ENCODE measurements around the gene DIP2B. TPM values are rescaled to one million over a fixed set of nuclear protein-coding genes. Genes with fewer than 3 reads are reported as not detected.

DIP2B gene
- total RNA-seq, 1 donor from 2014 or later = 21.1 TPM

- peaks cover 20% of the 10 kb centered on the region for H3K36me3 ChIP-seq (ENCODE audit: control insufficient read depth, insufficient read depth, low read length)
Observed at GRCh38 chr12:50718760-50719159, 214.0 kb downstream of the DIP2B start.

GRCh38 chr12:50720085-50720484 is 215.3 kb downstream of the DIP2B start:
- no peak overlapping the region for H3K4me3 ChIP-seq (ENCODE audit: low read depth, low read length)
- no peaks in the 10 kb centered on the region for H3K27me3 ChIP-seq (ENCODE audit: control insufficient read depth, insufficient read depth, low read length)
- FAIRE-seq (no peak), DNase-seq (ENCODE audit: low read depth) (no peak)
- TF ChIP-seq CTCF (IDR thresholded peaks at IDR 0.05; ENCODE audit: insufficient read depth, low read length, severe bottlenecking) = no peak
- peaks cover 24% of the 10 kb centered on the region for H3K36me3 ChIP-seq (ENCODE audit: control insufficient read depth, insufficient read depth, low read length)

More at GRCh38 chr12:50718760-50719159, 214.0 kb downstream of the DIP2B start:
- DNase-seq (ENCODE audit: low read depth) (peak; percentile 13), FAIRE-seq (no peak)
- Histone ChIP-seq H3K27me3 (ENCODE audit: control insufficient read depth, insufficient read depth, low read length) (no peaks in the 10 kb centered on the region), H3K4me3 (ENCODE audit: low read depth, low read length) (no peak overlapping the region)
- TF ChIP-seq CTCF (IDR thresholded peaks at IDR 0.05; ENCODE audit: insufficient read depth, low read length, severe bottlenecking) = no peak

GRCh38 chr12:50720501-50720900 is 215.7 kb downstream of the DIP2B start:
- DNase-seq (ENCODE audit: low read depth) (no peak), FAIRE-seq (no peak)
- peaks cover 21% of the 10 kb centered on the region for H3K36me3 ChIP-seq (ENCODE audit: control insufficient read depth, insufficient read depth, low read length)
- H3K27me3 ChIP-seq (ENCODE audit: control insufficient read depth, insufficient read depth, low read length) = no peaks in the 10 kb centered on the region
- H3K4me3 ChIP-seq (ENCODE audit: low read depth, low read length) = no peak overlapping the region
- no peak for TF ChIP-seq CTCF (IDR thresholded peaks at IDR 0.05; ENCODE audit: insufficient read depth, low read length, severe bottlenecking)

GRCh38 chr12:50723865-50724264 is 219.1 kb downstream of the DIP2B start:
- DNase-seq (ENCODE audit: low read depth) = no peak
- Histone ChIP-seq H3K27me3 (ENCODE audit: control insufficient read depth, insufficient read depth, low read length) (no peaks in the 10 kb centered on the region), H3K4me3 (ENCODE audit: low read depth, low read length) (no peak overlapping the region), H3K36me3 (ENCODE audit: control insufficient read depth, insufficient read depth, low read length) (peaks cover 26% of the 10 kb centered on the region)
- TF ChIP-seq CTCF (IDR thresholded peaks at IDR 0.05; ENCODE audit: insufficient read depth, low read length, severe bottlenecking) = no peak
- no peak for FAIRE-seq

- DNase-seq (ENCODE audit: low read depth) (no peak), FAIRE-seq (no peak)
- H3K4me3 ChIP-seq (ENCODE audit: low read depth, low read length) = no peak overlapping the region
- H3K36me3 ChIP-seq (ENCODE audit: control insufficient read depth, insufficient read depth, low read length) = peaks cover 30% of the 10 kb centered on the region
- TF ChIP-seq CTCF (IDR thresholded peaks at IDR 0.05; ENCODE audit: insufficient read depth, low read length, severe bottlenecking) = no peak
- H3K27me3 ChIP-seq (ENCODE audit: control insufficient read depth, insufficient read depth, low read length) = no peaks in the 10 kb centered on the region
Observed at GRCh38 chr12:50725011-50725942, 220.5 kb downstream of the DIP2B start.
